Measurements from ENCODE around the gene GTF2A1. TPM values are rescaled to one million over a fixed set of nuclear protein-coding genes. Genes with fewer than 3 reads are reported as not detected.

Gene GTF2A1
- total and polyA plus RNA-seq, 2 donors (not counting 3 experiments of a cell fraction or from before 2014, with no cell fraction given): 11.1 to 33.4 TPM

- H3K4me1 ChIP-seq (ENCODE audit: control insufficient read depth, extremely low read depth, insufficient read depth, low read length): peaks cover 10% of the 10 kb centered on the region
- CTCF ChIA-PET: interaction anchor here (0.6 kb wide), 1 partner anchor 29 kb away, joined by 3 read pairs; no protein-coding TSS in a partner anchor
- no peaks in the 10 kb centered on the region for H3K36me3 ChIP-seq (ENCODE audit: control insufficient read depth in 2 of 2, extremely low read depth in 1 of 2, insufficient read depth in 2 of 2, low read length in 2 of 2)
- no peak for TF ChIP-seq MYC (IDR thresholded peaks at IDR 0.05; ENCODE audit: low read depth, low read length)
- no peak for TF ChIP-seq POLR2A (IDR thresholded peaks at IDR 0.05; ENCODE audit: low read depth, low read length)
- TF ChIP-seq CTCF (IDR thresholded peaks at IDR 0.05; ENCODE audit: extremely low read depth in 1 of 2, insufficient read depth in 1 of 2, low read depth in 1 of 2, low read length in 2 of 2): no peak
- TF ChIP-seq POLR2AphosphoS5 (IDR thresholded peaks at IDR 0.05; ENCODE audit: insufficient read depth, low read depth, low read length): no peak
- TF ChIP-seq GATA2 (IDR thresholded peaks at IDR 0.05; ENCODE audit: insufficient read depth, insufficient read length, low read depth, low read length): no peak
- no peak for TF ChIP-seq EZH2 (IDR thresholded peaks at IDR 0.05; ENCODE audit: borderline replicate concordance, low read depth, low read length, severe bottlenecking)
- TF ChIP-seq MAX (IDR thresholded peaks at IDR 0.05; ENCODE audit: insufficient read depth, insufficient read length): no peak
- TF ChIP-seq JUN (IDR thresholded peaks at IDR 0.05; ENCODE audit: borderline replicate concordance, insufficient read depth, insufficient read length, low read depth): no peak
- no peak for TF ChIP-seq FOS (IDR thresholded peaks at IDR 0.05; ENCODE audit: borderline replicate concordance, insufficient read depth, low read length)
- no peak overlapping the region for H3K9ac ChIP-seq (replicated peaks; ENCODE audit: extremely low read depth, insufficient read depth, low read length)
- no peak overlapping the region for H3K4me2 ChIP-seq (ENCODE audit: insufficient read depth, low read length)
- H3K4me3 ChIP-seq (replicated peaks in 1 of 3; ENCODE audit: insufficient read depth in 1 of 3, low read depth in 1 of 3, low read length in 3 of 3): no peak overlapping the region
- DNase-seq (ENCODE audit: low read depth, low spot score) (no peak), FAIRE-seq (no peak)
- no peaks in the 10 kb centered on the region for H3K79me2 ChIP-seq (ENCODE audit: control insufficient read depth, insufficient read depth, low read length)
- POLR2A ChIA-PET: interaction anchor here (1.0 kb wide), 1 partner anchor 170 kb away, joined by 3 read pairs; no protein-coding TSS in a partner anchor
- H3K9me1 ChIP-seq (replicated peaks; ENCODE audit: control insufficient read depth, extremely low read depth, insufficient read depth, low read length): no peaks in the 10 kb centered on the region
- BruUV-seq (replicated peaks): no TSS peak
- no peaks in the 10 kb centered on the region for H3K27me3 ChIP-seq (ENCODE audit: control insufficient read depth in 2 of 2, insufficient read depth in 2 of 2, low read length in 2 of 2)
- H4K20me1 ChIP-seq (replicated peaks; ENCODE audit: control insufficient read depth, extremely low read depth, insufficient read depth, low read length): no peaks in the 10 kb centered on the region
- intact Hi-C loops (cut with micrococcal nuclease) (no loop called here), dilution Hi-C loops (cut with MboI; ENCODE audit: extremely low pct_ligation_motif_present, low sequenced_read_pairs) (no loop called here)
- no peaks in the 10 kb centered on the region for H3K9me3 ChIP-seq (replicated peaks; ENCODE audit: control insufficient read depth, insufficient read depth, low read length)
- no peak overlapping the region for H3K27ac ChIP-seq (ENCODE audit: insufficient read depth, low read depth, low read length)
- H2AFZ ChIP-seq (ENCODE audit: low read depth, low read length): no peak overlapping the region
These were observed 54.6 kb downstream of the GTF2A1 start for GRCh38 chr14:81166121-81166520.
